NCI-H1048 (cell line): ENCODE data around the gene DHFR.

Experiments used
- DNase-seq: peaks from one replicate; lab custom pipeline; 2025; lab: John Stamatoyannopoulos, UW

Gene DHFR

DNA sequence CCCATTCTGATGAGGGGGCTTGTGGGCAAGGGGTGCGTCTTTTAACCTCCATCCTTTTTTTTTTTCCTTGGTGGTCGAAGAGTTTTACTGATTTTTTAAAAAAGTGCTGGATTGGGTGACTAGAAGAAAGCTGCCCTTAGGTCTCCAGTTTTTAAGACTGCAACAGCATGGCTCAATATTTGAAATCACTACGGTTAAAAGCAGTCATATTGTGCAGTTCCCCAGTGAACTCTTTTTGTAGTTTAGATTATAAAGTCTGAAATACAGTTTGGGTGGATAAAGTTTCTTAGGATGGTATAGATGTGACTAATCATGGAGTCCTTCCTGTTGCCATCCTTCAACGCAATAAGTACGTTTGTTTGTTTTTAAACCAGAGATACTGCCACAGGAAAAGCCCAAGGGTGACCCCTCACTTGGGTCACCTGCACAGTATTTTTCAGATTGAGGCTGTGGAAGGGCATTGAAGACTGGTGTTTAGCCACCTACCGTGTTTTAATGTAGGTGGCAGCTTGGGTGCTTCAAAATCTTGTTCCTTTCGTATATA lies 520 bp upstream of the DHFR start:
- DNase-seq, result no peak

DNA sequence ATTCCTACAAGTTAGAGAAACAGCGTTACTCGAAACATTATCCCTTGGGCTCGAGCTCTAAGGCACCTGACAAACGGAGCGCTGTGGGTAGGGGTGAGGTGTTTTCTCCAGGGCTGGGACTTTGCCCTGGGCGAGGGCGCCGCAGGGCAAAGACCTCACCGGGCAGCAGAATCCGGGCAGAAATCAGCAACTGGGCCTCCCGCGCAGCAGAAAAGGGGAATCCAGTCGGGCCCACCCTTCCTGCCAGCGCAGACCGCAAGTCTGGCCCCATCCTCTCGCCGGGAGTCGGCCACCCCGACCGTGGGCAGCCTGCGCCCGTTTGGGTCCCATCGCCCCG lies 761 bp downstream of the DHFR start:
- no peak for DNase-seq

DNA sequence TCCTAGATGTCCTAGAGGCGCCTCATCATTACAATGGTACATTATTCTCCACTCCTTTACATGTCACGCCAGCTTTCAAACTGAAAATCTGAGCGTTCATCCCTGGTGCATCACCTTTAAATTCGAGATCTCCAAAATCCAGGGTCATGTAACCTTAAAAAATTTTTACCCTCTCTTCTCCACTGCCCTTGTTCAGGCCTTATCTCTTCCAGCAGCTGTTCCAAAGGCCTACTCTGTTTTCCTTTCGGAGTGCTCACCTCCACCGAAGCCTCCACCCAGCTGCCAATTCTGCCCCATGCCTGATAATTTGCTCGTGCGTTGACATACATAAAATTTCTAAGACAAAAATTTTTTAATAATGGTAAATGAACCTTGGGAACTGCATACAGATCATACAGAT lies 1.3 kb downstream of the DHFR start:
- no peak for DNase-seq

DNA sequence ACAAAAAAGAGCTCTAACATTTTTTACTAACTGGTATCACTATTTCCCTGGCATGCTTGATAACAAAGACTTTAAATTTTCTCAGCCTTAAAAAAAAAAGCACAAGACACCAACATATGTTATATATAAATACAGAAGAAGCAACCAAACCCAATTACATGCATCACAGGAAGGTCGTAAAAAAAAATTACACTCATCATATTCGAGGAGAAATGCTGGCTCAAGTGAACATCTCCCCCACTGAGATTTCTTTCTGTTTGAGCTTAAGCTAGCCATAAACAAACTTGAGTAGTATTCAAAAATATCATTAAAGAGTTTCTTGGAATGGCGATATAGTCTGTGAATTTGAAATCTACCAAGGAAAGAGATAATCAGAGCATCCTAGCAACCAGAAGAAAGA lies 7.9 kb downstream of the DHFR start:
- no peak for DNase-seq

DNA sequence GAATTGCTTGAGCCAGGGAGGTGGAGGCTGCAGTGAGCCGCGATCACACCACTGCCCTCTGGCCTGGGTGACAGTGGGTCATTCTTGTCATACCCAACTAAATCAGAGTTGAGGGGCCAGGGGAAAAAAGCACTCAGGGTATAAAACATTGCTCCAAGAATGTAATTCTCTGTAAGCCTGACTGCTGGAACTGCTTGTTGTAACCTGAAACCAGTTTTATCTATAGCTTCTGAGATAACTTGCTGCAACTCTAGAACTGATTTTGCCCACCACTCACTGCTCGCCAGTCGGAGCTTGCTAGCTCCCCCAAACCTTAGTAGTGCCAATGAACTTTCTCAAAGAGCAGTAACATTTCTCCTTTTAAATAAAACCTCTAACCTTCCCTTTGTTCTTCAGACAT lies 9.9 kb downstream of the DHFR start:
- no peak for DNase-seq

DNA sequence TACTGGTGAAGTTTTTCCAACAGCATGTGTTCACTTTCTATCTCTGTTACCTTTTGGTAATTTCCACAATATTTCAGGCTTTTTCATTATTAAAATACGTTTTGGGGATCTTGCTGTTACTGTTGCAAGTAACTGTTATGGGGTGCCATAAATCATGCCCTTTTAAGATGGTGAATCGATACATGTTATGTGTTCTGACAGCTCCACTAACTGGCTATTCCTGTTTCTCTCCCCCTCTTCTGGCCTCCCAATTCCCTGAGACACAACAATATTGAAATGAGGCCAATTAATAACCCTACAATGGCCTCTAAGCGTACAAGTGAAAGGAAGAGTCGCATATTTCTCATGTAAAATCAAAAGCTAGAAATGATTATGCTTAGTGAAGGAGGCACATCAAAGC lies 13.4 kb downstream of the DHFR start:
- no peak for DNase-seq

DNA sequence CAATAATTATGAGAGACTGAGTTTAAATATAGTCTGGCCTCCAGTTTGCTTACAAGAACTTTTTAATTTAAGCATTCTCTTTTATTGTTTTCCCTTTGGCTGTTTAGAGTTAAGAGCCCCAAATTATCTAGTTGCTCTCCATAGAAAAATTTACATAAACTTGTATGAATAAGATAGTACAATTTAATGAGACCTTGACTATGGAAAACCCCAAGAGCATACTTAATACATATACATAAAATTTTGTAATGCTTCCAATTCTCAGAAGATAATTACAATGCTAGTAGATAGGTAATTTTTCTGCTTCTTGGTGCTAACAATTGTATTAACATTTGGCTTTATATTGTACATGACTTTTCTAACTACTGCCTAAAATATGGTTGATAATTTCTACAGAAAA lies 20.6 kb downstream of the DHFR start:
- DNase-seq, result no peak

DNA sequence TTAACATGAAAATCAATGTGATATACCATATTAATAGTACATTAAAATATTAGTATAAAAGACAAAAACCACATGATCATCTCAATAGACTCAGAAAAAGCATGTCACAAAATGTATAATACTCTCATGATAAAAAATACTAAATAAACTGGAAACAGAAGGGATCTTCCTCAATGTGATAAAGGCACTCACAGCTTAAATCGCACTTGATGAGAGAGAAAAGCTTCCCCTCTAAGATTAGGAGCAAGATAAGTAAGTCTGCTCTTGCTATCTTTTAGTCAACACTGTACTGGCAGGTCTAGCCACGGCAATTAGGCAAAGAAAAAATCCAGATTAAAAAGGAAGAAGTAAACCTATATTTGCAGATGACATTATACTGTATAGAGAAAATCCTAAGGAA lies 22.1 kb downstream of the DHFR start:
- no peak for DNase-seq

DNA sequence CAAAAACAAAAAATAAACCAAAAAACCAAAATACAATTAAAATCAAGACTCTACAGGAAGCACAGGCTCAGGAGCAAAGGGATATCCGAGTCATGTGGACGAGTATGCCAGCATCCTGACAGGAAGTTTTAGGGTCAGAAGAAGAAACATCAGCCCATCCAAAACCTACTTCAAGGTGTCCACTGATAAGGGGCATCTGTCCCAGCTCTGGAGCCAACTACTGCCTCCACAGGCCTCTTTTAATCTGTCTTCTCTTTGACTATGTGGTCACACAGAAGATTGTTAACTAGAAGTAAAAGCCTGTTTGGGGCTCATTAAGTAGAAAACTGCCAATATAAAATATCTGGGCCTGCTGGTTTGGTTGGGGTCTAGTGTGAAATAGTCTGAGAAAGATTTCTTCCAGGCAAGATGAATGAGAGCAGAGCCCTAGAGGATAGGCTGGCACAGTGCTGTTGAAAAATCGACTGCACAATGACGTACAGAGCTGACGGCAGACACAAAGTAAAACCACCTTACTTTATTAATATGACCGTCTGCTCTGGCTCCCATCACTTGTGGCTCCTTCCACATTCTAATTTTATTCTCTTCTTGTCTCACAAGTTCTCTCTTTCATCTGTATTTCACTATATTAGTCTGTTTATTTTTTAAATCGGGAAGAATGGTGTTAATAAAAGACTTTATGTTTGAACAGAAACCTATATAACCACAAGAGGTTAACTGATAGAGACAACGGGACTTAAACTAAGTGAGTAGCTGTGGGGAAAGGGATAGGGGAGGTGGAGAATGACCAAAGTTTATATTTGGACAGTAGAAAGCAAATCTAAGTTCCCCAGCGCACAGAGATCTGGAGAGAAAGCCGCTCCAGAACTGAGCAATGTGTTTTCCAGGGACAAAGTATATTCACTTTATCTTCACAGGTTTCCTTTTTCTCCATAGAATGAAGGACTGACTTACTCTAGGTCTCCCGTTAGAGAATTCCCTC lies 23.2 kb downstream of the DHFR start:
- no peak for DNase-seq

DNA sequence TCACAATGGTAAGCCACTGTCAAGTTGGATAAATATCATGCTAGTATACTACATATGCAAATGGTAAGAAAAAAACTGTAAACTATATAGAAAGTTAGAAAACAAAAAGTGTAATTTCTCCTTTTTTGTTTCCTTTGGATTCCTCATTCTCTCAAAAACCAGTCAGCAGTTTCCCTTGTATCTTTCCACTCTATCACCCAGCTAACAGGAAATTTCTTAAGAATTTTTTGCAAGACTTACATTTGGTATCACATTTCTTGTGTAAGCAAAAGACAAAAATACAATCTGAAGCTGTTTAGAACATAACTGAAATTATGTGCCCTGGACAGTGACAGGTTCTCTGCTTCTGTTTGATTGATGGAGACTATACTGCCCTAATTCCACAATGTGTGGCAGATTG lies 25.5 kb downstream of the DHFR start:
- no peak for DNase-seq

DNA sequence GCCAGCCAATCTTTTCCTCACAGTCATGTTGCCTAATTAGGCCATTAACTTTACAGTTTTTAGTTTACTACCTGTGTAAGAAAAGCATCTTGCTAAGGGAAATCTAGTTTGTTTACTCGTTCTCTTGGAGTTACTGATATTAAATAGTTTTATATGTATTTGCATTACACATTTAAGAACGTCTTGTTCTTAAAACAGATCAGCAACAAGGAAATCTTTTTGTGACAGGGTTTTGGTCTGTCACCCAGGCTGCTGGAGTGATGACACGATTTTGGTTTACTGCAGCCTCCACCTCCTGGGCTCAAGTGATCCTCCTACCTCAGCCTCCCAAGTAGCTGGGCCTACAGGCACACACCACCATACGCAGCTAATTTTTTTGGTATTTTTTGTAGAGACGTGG lies 29.6 kb downstream of the DHFR start:
- no peak for DNase-seq

DNA sequence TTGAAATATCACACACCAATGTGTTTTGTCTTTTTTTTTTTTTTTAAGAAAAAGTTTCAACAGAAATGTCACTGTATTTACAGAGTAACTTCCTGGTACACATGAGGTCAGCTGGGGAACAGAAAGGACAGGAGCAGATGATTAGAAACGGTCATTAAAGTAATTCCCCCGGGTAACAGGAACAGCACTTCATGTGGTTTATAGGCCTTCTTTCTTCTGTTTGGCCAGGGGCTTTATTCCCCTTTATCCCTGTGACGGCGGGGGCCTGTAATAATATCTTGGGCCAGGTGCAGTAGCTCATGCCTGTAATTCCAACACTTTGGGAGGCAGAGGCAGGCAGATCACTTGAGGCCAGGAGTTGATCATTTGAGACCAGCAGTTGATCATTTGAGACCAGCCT lies 30.8 kb downstream of the DHFR start:
- DNase-seq, result no peak

DNA sequence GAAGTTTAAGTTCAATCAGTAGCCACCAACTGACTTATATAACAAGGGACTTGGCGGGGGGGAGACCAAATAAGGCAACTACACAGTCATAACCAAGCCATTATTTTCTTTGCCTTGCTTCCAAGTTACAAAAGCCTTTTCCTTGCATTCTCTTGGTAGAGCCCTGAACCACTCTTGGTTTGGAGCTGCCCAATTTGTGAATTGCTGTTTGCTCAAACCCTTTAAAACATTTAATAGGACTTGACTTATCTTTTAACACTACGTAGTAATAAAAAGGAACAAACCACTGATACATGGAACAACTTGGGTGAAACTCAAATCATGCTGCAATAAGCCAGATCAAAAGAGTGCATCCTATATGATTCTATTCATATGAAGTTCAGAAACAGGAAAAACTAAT lies 32.0 kb downstream of the DHFR start:
- DNase-seq, result no peak

DNA sequence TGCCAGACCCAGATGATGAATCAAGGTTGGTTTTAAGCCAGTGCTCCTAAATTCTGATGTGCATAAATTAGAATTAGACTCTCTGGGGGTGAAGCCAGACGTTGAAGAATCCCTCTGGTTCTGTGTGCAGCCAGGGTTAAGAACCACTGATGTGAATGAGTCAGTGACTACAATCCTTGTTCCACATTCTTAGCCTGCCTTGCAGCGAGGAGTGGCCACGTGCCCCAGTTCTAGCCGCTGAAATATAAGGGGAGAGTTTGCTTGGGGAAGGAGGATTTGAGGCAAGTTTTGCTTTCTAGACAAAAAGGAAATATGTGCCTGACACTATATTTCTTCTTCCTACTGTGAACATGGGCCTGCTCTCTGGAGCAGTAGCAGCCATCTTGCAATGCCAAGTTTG lies 34.6 kb downstream of the DHFR start:
- DNase-seq, result no peak

DNA sequence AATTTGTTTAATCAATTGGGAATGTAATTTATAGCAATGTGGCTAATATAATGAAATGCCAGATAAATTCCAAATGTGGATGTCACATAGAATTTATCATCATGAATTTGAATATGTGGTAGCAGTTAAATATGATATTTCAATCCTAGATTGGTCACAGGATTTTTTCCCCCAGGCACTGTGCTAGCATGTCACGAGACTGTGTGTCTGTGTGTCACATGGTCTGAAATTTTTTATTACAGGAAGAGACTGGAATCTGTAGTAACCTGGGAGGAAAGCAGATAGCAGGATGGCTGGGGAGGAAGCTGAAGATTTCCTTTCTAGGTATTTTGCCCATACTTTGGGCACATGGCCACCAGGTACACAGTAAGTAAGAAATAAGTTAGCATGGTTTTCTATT lies 35.7 kb downstream of the DHFR start:
- DNase-seq, result no peak

DNA sequence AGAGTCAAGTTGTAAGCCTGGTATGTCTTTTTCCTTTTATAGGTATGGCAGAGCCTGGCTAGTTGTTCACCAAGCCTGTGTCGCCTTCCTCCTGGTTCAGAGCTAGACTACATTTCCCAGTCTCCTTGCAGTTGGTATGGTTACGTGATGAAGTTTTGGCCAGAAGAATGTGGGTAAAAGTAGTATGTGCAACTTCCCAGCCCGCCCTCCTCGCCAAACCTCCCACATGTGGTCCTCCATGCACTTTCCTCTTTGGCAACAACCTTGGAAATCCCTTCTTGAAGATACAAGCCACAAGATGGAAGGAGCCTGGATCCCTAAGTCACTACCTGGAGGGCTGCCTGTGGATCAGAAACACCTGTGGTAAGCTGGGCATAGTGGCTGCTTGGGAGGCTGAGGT lies 36.3 kb downstream of the DHFR start:
- DNase-seq, result no peak

DNA sequence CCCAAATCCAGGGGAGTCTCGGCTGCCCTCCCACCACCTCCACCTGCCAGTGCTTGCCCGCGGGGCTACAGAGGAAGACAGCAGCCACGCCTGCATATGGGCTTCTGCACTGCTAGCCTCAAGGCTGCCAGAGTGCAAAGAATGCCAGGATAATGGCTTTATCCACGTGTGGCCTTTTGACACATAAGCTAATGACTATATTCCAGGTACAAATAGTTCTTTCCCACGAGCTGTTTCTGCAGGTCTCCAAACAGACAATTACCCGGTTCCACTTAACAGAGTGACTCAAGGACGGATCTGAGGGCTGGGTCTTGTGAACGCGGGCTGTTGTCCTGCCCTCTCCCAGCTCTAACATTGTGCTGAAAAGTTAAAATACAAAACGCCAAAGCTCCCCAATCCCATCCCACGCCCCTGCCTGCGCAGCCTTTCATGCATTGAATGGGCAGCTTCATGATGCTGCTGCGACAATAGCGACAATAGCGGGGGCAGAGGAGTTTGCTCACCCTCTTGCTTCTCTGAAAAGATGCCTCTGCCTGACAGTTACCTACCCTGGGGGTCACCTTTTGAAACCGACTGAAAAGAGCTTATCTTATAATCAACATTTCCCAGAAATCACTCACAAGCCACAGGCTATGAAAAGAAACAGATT lies 39.4 kb downstream of the DHFR start:
- no peak for DNase-seq

DNA sequence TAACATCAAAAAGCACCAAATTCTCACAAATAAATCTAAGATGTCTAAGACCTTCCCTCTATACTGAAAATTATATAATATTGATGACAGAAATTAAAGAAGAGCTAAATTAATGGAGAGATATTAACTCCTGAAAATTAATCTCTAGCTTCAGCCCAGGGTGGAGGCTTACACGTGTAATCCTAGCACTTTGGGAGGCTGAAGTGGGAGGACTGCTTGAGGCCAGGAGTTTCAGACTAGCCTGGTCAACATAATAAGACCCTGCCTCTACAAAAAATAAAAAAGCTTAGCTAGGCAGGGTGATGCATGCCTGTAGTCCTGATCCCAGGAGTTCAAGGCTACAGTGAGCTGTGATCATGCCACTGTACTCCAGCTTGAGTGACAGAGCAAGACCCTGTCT lies 45.1 kb downstream of the DHFR start:
- DNase-seq, result no peak

DNA sequence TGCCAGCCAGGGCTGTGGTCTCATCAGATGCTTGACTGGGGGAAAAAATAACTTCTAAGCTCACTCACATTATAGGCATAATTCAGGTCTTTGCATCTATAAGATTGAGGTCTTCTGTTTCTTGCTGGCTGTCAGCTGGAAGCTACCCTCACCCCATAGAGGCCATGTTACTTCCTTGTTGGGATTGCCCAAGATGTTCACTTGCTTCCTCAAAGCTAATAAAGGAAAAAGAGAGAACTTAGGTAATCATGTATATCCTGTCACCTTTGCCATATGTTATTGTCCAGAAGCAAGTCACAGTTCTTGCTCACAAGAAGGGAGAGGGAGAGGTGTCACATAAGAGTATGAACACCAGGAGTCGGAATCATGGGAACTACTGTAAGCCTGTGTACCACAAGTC lies 46.1 kb downstream of the DHFR start:
- no peak for DNase-seq

DNA sequence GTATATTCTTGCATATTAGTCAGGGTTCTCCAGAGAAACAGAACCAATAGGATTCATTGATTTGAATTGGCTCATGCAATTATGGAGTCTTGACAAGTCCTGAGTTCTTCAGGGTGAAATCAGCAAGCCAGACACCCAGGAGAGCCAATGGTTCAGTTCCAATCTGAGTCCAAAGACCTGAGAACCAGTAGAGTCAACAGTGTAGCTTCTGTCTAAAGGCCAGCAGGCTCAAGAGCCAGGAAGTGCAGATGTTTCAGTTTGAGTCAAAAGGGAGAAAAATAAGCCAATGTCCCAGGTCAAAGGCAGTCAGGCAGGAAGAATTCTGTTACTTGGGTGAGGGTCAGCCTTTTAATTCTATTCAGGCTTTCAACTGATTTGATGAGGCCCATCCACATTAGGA lies 47.0 kb downstream of the DHFR start:
- no peak for DNase-seq

DNA sequence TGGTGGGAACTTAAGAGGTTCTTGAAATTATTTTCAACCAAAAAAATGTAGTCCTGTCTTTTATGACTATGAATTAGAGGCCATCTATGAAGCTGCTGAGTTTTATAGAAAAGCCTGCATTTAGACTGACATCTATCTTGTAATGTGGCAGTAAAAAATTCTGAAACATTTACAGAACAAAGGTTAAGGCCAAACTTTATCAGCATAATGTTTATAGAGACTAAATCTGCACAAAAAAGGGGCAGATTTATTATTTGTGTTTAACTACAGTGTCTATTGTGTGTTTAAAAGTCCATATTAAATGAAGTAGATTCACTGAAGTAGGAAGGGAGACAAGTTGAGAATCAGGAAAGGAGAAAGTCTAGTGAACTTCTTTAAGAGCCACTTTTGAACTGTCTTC lies 47.4 kb downstream of the DHFR start:
- DNase-seq, result no peak

DNA sequence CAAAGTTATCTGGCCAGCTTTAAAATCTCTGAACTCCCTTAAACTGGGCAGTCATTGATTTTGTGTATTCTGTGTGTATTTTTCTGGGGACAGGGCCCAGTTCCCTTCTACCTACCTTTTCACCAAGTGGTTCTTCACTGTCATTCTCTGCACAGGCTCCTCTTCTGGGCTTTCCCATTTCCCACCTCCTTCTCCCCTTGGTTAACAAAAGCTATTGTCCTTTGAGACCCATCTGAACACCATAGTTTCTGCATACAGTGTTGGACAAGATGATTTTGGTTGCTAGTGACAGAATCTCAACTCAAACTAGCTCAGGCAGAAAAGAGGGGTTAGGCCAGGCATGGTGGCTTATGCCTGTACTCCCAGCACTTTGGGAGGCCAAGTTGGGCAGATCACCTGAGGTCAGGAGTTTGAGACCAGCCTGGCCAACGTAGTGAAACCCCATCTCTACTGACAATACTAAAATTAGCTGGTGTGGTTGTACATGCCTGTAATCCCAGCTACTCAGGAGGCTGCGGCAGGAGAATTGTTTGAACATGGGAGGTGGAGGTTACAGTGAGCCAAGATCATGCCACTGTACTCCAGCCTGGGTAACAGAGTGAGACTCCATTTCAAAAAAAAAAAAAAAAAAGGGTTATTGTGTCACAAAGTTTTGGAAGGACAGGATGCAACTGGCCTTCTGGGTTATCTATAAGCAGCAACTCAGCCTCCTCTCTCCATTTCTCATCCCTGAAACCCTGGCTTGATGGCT lies 53.7 kb downstream of the DHFR start:
- no peak for DNase-seq

DNA sequence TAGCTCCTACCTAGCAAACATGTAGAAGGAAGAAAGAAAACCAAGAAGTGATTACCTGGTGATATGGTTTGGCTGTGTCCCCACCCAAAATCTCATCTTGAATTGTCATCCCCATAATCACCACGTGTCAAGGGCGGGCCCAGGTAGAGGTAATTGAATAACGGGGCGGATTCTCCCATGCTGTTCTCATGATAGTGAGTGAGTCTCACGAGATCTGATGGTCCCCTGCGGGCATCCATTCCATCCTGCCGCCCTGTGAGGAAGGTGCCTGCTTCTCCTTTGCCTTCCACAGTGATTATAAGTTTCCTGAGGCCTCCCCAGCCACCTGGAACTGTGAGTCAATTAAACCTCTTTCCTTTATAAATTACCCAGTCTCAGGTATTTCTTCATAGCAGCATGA lies 57.3 kb downstream of the DHFR start:
- DNase-seq, result no peak
